ENCODE data around the gene IVNS1ABP. TPM values are rescaled to one million over a fixed set of nuclear protein-coding genes. Genes with fewer than 3 reads are reported as not detected.

Gene IVNS1ABP
- total and polyA plus RNA-seq, 2 of the 13 experiments (the other 11 are each of a cell fraction or from before 2014, with no cell fraction given): 49.1 to 51.7 TPM

DNA sequence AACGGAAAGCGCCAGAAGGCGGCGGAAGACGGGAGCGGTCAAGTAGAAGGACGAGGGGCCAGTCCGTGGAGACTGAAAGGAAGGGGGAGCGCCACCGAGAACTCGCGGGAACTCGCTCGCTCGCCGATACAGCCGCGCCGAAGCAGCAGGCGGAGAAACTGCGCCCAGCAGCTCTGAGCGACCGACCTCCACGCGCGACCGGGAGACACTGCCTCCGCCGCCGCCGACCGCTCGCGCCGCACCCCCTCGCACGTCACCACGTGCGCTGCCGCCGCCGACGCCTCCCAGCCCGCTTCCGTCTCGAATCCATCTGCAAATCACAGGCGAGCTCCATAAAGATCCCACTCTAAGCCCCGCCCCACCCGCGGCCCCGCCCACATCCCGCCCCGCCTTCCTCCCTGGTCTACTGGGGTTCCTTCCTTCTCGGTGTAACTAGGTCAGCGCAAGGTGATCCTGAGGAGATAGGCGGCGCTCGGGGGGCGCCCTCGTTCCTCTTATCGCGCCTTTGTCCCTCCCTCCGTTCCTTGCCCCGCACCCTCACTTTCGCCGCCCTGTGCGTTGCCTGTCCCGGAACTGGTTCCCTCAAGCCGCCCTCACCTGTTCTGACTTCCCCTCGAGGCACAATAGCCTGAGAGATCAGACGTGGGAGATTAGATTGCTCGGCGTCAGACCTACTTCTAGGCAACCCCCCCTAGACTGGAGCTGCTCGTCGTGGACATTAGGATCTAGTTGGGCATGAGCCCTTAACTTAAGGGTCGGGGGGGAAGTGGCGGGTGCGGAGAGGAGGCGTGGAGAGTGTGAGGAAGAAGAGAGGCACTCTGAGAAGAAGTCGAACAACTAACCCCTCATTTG lies at the start of gene IVNS1ABP (continued):
- TF ChIP-seq, protein P1, sequence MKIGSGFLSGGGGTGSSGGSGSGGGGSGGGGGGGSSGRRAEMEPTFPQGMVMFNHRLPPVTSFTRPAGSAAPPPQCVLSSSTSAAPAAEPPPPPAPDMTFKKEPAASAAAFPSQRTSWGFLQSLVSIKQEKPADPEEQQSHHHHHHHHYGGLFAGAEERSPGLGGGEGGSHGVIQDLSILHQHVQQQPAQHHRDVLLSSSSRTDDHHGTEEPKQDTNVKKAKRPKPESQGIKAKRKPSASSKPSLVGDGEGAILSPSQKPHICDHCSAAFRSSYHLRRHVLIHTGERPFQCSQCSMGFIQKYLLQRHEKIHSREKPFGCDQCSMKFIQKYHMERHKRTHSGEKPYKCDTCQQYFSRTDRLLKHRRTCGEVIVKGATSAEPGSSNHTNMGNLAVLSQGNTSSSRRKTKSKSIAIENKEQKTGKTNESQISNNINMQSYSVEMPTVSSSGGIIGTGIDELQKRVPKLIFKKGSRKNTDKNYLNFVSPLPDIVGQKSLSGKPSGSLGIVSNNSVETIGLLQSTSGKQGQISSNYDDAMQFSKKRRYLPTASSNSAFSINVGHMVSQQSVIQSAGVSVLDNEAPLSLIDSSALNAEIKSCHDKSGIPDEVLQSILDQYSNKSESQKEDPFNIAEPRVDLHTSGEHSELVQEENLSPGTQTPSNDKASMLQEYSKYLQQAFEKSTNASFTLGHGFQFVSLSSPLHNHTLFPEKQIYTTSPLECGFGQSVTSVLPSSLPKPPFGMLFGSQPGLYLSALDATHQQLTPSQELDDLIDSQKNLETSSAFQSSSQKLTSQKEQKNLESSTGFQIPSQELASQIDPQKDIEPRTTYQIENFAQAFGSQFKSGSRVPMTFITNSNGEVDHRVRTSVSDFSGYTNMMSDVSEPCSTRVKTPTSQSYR (CRISPR knock-in tag; IDR thresholded peaks at IDR 0.05; ENCODE audit: borderline replicate concordance): no peak
- TF ChIP-seq, protein P2, sequence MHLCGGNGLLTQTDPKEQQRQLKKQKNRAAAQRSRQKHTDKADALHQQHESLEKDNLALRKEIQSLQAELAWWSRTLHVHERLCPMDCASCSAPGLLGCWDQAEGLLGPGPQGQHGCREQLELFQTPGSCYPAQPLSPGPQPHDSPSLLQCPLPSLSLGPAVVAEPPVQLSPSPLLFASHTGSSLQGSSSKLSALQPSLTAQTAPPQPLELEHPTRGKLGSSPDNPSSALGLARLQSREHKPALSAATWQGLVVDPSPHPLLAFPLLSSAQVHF (CRISPR knock-in tag; IDR thresholded peaks at IDR 0.05): no peak
- TF ChIP-seq CHD2 (IDR thresholded peaks at IDR 0.05; ENCODE audit: low read depth, low read length) (no peak), SMYD3 (CRISPR knock-in tag; IDR thresholded peaks at IDR 0.05) (peak; percentile 82), ZNF331 (CRISPR knock-in tag; IDR thresholded peaks at IDR 0.05) (no peak), ZNF530 (CRISPR knock-in tag; IDR thresholded peaks at IDR 0.05; ENCODE audit: low read depth) (peak; percentile 70; the same call in 1 of the 2 replicates), ZBTB42 (CRISPR knock-in tag; IDR thresholded peaks at IDR 0.05) (peak; percentile 57; the same call in 1 of the 2 replicates), SNAI1 (CRISPR knock-in tag; IDR thresholded peaks at IDR 0.05; ENCODE audit: borderline replicate concordance) (no peak), HOXD1 (CRISPR knock-in tag; IDR thresholded peaks at IDR 0.05) (no peak), ISX (CRISPR knock-in tag; conservative IDR thresholded peaks at IDR 0.05) (no peak), HOXA5 (CRISPR knock-in tag; IDR thresholded peaks at IDR 0.05) (no peak), ZNF766 (CRISPR knock-in tag; IDR thresholded peaks at IDR 0.05; ENCODE audit: borderline replicate concordance) (peak; percentile 58; the same call in 1 of the 2 replicates), GATAD2A (CRISPR knock-in tag; IDR thresholded peaks at IDR 0.05) (peak; percentile 34; the same call in 1 of the 2 replicates), HNRNPK (IDR thresholded peaks at IDR 0.05; ENCODE audit: low read depth, low read length, poor library complexity, severe bottlenecking) (no peak), ZNF768 (CRISPR knock-in tag; IDR thresholded peaks at IDR 0.05) (no peak), ZNF264 (CRISPR knock-in tag; IDR thresholded peaks at IDR 0.05) (no peak), MAFF (IDR thresholded peaks at IDR 0.05; ENCODE audit: low read depth, low read length) (no peak), SP5 (CRISPR knock-in tag; IDR thresholded peaks at IDR 0.05; ENCODE audit: borderline replicate concordance, low read depth) (peak; percentile 49; the same call in 1 of the 2 replicates)
- TF ChIP-seq, protein P3, sequence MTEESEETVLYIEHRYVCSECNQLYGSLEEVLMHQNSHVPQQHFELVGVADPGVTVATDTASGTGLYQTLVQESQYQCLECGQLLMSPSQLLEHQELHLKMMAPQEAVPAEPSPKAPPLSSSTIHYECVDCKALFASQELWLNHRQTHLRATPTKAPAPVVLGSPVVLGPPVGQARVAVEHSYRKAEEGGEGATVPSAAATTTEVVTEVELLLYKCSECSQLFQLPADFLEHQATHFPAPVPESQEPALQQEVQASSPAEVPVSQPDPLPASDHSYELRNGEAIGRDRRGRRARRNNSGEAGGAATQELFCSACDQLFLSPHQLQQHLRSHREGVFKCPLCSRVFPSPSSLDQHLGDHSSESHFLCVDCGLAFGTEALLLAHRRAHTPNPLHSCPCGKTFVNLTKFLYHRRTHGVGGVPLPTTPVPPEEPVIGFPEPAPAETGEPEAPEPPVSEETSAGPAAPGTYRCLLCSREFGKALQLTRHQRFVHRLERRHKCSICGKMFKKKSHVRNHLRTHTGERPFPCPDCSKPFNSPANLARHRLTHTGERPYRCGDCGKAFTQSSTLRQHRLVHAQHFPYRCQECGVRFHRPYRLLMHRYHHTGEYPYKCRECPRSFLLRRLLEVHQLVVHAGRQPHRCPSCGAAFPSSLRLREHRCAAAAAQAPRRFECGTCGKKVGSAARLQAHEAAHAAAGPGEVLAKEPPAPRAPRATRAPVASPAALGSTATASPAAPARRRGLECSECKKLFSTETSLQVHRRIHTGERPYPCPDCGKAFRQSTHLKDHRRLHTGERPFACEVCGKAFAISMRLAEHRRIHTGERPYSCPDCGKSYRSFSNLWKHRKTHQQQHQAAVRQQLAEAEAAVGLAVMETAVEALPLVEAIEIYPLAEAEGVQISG (CRISPR knock-in tag; IDR thresholded peaks at IDR 0.05): peak; percentile 74
- TF ChIP-seq, protein P4, sequence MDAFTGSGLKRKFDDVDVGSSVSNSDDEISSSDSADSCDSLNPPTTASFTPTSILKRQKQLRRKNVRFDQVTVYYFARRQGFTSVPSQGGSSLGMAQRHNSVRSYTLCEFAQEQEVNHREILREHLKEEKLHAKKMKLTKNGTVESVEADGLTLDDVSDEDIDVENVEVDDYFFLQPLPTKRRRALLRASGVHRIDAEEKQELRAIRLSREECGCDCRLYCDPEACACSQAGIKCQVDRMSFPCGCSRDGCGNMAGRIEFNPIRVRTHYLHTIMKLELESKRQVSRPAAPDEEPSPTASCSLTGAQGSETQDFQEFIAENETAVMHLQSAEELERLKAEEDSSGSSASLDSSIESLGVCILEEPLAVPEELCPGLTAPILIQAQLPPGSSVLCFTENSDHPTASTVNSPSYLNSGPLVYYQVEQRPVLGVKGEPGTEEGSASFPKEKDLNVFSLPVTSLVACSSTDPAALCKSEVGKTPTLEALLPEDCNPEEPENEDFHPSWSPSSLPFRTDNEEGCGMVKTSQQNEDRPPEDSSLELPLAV (CRISPR knock-in tag; conservative IDR thresholded peaks at IDR 0.05; ENCODE audit: low read depth): no peak
- TF ChIP-seq, protein P5, sequence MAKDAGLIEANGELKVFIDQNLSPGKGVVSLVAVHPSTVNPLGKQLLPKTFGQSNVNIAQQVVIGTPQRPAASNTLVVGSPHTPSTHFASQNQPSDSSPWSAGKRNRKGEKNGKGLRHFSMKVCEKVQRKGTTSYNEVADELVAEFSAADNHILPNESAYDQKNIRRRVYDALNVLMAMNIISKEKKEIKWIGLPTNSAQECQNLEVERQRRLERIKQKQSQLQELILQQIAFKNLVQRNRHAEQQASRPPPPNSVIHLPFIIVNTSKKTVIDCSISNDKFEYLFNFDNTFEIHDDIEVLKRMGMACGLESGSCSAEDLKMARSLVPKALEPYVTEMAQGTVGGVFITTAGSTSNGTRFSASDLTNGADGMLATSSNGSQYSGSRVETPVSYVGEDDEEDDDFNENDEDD (CRISPR knock-in tag; IDR thresholded peaks at IDR 0.05; ENCODE audit: borderline replicate concordance): peak; percentile 86; the same call in 1 of the 2 replicates

All from HepG2 (cell line).